Renal cortical epithelial cell (primary cell): Measurements from ENCODE around the gene NEU1. TPM values are rescaled to one million over a fixed set of nuclear protein-coding genes. Genes with fewer than 3 reads are reported as not detected.
"Not testable (repeated sequence)": the region's sequence is repeated elsewhere in the genome, so short reads cannot be mapped to it uniquely, and the experiment has no call there.

Source experiments
- DNase-seq: peaks from one replicate; pipeline ENCODE4 v3.0.0-alpha.2; 2011; ENCODE audit warnings: low read depth
- total RNA-seq: library from RNA; depleted of rRNA; stranded (reverse); fragments of >200 nt; gene quantifications from 2 replicates; pipeline ENCODE4 v1.2.3, GENCODE V29; 2014

Gene NEU1
- total RNA-seq: 104 and 112 TPM in 2 replicates

DNA sequence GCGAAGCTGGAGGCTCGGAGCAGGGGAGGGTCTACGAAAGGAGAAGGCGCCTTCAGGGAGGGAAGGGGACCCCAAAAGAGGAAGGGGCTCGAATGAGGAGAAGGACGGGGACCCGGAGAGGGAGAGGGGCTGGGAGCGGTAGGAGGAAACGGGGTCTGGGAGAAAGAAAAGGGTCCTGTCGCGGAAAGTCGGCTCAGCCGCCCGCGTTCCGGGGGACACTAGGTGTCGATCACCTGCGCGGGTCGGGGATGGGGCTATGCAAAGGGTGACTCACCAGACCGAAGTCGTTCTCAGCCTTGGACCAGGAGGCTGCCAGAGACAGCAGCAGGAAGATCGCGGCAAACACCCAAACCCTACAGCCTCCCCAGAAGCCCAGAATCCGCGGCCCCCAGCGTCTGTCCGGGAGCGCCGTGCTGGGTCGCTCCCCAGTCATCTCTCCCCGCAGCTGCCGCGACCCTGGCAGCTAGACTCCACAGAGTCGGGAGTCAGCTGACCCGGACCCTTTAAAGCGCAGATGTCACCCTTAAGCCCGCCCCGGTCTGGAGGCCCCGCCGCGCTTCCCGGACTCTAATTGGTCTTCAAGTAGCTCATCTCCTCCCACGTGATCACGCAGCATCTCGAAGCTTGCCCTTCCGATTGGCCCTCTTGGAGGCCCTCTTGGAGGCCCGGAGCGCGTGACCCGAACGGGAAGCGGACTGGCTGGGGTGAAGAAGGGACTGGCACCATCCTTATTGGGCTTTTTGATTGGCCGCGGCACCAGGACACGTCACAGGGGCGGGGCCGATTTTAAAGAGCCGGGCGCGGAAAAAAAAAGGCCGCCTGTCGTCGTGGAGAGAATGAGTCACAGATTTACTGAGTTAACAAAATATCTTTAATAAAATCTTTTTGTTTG, at the start of gene NEU1:
Gene NEU1 (minus strand): TSS at position 478 of the 892 bp plus-strand sequence. CDS start 45 bp downstream, at position 433.
- peak; percentile 100 for DNase-seq

DNA sequence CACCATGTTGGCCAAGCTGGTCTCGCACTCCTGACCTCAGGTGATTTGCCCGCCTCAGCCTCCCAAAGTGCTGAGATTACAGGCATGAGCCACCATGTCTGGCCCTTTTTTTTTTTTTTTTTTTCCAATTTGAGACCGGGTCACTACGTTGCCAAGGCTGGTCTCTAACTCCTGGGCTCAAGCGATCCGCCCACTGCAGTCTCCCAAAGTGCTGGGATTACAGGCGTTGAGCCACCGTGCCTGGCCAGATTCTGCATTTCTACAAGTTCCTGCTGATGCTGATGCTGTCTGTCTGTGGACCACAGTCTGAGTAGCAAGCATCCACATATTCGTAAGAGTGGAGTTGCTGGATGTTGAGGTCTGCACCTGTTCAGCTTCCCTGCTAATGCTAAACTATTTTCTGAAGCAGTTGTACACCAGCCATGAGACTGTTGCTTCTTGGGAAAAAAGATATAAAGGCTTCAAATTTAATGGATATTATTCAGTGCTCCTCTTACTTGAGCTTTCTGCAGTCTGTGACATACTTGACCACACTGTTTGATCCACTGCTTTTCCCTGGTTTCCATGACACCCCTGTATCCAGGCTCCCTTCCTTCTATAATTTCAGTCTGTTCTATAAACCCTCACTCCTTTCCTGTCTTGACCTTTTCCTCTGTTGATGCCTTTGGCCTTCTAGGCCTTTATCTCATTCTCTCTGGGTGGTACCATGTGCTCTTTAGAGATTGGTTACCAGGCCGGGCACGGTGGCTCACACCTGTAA, 49.4 kb upstream of the NEU1 start:
- DNase-seq: no peak

DNA sequence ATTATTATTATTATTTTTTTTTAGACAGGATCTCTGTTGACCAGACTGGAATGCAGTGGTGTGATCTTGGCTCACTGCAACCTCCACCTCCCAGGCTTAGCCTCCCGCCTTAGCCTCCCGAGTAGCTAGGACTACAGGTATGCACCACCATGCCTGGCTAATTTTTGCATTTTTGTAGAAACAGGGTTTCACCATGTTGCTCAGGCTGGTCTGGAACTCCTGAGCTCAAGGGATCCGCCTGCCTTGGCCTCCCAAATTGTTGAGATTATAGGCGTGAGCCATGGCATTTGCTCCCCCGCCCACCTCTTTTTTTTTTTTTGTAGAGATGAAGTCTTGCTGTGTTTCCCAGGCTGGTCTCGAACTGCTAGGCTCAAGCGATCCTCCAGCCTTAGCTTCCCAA, 46.7 kb upstream of the NEU1 start:
- not testable (repeated sequence) for DNase-seq

DNA sequence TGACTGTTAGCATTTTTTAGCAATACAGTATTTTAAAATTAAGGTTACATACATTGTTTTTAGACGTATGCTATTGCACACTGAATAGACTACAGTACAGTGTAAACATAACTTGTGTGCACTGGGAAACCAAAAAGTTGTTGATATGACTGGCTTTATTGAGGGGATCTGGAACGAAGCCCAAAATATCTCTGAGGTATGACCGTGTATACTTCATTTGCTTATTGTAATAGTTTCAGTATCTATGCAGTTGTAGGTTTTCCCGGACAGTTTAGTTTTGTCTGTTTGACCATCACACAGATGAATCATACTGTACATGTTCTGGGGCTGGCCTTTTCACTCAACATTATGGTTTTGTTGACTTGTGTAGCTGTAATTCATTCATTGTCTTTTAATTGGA, 46.2 kb upstream of the NEU1 start:
- DNase-seq: no peak

DNA sequence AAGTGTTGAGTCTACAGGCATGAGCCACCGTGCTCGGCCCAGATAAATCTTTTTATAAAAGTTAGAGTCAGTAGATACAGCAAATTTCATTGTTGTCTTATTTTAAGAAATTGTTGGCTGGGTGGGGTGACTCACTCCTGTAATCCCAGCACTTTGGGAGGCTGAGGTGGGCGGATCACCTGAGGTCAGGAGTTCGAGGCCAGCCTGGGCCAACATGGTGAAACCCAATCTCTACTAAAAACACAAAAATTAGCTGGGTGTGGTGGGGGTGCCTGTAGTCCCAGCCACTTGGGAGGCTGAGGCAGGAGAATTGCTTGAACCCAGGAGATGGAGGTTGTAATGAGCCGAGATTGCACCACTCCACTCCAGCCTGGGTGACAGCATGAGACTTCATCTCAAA, 45.6 kb upstream of the NEU1 start:
- DNase-seq: not testable (repeated sequence)

DNA sequence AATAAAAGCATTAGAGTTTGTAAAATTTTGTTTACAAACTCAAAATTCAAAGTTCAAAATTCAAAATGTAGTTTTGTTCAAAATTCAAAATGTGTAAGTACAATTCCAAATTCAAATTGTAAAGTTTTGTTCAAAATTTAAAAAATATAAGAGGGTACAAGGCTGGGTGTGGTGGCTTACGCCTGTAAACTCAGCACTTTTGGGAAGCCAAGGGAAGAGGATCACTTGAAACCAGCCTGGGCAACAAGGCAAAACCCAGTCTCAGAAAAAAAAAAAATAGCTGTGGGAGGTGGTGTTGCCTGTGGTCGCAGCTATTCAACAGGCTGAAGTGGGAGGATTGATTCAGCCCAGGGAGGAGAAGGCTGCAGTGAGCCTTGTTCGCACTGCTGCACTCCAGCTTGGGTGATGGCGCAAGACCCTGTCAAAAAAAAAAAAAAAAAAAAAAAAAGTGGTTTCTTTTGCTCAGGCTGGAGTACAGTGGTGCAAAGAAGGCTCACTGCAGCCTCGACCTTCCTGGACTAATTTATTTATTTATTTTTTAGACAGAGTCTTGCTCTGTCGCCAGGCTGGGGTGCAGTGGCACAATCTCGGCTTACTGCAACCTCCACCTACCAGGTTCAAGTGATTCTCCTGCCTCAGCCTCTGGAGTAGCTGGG, 44.7 kb upstream of the NEU1 start:
- DNase-seq: peak; percentile 92

DNA sequence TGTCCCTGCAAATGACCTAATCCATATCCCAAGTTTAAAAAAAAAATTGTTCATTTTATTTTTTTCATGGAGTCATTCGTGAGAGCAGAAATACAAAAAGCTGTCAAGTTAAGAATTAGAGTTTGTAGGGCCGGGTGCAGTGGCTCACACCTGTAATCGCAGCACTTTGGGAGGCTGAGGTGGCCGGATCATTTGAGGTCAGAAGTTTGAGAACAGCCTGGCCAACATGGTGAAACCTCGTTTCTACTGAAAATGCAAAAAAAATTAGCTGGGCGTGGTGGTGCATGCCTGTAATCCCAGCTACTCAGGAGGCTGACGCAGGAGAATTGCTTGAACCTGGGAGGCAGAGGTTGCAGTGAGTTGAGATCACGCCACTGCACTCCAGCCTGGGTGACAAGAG, 44.1 kb upstream of the NEU1 start:
- not testable (repeated sequence) for DNase-seq

DNA sequence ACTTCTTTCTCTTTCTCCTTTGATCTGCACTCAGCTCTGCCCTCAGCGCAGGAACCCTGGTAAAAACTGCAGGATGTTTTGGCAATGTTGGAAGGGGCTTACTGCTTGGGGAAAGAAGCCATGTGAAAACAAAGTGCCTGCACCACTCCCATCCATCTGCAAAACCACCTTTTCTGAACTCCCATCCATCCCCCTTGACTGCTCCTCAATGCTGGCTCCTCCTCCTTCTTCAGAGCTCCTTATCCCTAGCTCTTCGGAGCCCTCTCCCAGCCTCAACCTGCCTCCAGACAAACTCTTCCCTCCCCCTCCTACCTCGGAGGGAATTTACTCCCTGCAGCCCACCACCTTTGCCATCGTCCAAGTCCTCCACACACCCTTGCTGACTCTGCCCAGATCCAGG, 43.5 kb upstream of the NEU1 start:
- no peak for DNase-seq

DNA sequence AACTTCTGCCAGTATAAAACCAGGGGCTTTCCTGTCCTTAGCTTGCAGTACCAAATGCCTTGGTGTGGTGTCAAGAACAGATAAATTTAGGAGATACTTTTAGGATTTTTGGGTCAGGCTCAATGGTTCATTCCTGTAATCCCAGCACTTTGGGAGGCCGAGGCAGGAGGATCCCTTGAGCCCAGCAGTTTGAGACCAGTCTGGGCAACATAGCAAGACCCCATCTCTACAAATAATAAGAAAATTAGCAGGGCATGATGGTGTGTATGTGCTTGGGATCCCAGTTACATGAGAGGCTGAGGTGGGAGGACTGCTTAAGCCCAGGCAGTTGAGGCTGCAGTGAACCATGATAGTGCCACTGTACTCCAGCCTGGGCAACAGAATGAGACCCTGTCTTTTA, 42.4 kb upstream of the NEU1 start:
- no peak for DNase-seq

DNA sequence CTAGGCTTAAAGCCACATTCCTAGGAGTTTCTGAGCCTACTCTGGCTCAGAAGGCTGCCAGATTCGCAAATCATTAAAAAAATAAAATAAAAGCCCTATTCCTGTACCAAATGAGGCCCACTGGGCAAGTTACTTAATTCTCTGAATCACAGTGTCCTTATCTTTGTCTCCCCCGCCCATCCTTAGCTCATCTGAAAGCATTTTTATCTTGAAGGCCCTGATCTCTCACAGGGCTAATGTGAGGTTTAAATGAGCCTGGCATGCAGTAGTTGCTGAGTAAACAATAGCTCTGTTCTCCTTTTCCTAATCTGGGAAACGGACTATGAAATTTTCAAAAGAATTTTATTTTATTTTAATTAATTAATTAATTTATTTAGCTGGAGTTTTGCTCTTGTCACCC, 41.3 kb upstream of the NEU1 start:
- no peak for DNase-seq

DNA sequence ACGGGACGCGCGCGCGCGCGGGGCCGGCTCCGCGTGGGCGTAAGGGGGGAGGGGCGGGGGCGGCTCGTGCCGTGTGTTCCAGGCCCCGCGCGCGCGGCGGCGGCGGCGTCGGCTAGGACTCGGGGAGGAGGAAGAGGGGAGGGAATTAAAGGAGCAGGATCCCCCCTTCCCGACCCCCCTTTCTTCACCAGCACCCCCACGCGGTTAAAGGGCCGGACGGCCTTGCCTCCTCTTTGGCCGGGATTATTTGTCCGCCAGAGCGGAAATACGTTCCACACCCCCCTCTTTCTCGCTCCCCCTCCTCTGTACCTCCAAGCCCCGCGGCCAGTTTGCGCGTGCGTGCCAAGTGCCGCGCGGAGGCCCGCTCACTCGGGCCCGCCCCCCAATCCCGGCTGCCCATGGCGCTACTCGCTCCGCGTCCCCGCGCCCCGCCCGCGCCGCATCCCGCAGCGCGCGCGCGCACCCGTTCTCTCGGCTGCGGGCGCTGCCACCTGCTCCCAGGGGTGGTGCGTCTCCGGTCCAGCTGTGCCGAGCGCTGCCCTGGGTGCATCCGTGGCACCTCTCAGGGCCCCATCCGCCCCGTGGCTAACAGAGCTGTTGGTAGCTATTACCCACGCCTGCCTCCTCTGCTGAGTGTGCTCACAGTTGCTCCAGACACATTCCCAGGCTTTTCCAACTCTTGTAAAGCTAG, 39.5 kb upstream of the NEU1 start, which contains the start of gene ZBTB12:
Gene ZBTB12 (minus strand): TSS at position 134 of the 691 bp plus-strand sequence. CDS start 781 bp downstream, outside the sequence.
- peak; percentile 82 for DNase-seq

DNA sequence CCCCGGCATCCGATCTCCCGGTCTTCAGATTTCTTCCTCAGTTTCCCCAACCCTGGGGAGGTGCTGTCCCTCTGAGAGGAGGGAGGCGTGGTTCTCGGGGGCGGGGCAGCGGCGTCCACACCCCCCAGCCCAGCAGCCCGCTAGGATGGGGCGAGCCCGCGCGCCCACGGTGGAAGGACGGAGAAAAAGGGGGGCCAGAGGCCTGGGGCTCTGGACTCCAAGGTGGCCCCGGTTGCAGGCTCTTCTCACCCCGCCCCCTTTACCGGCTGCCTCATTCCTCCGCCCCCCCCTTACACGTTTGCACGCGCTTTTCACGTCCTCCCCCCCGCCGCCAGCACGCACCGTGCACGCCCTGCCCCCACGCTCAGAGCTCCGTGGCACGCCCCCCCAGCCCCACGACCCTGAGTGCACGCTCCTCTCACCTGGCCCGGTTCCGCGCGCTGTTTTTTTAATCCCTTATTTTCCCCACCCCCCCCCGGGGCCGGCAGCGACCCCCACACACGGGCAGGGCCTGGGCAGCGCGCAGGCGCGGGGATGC, 38.9 kb upstream of the NEU1 start:
- no peak for DNase-seq

DNA sequence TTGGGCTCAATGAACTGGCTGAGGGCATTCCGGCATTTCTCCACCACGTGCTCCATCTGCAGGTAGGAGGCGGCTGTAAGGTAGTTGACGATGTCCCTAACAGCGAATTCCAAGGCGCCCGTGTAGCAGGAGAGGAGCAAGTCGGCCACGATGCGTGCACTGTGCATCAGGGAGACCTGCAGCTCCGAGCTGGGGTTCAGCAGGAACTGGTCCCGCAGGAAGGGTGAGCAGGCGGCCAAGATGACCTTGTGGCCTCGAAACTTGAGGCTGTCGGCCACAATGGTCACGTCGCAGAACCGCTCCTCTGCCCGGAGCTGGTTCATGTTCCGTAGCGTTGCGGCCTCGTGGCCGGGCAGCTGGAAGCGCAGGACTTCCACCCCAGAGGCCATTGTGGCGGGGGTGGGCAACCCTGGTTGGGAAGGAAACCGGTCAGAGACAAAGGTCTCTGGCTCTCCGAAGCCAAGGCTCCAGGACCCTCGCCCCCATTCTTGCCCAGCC, 38.3 kb upstream of the NEU1 start:
- DNase-seq: no peak

DNA sequence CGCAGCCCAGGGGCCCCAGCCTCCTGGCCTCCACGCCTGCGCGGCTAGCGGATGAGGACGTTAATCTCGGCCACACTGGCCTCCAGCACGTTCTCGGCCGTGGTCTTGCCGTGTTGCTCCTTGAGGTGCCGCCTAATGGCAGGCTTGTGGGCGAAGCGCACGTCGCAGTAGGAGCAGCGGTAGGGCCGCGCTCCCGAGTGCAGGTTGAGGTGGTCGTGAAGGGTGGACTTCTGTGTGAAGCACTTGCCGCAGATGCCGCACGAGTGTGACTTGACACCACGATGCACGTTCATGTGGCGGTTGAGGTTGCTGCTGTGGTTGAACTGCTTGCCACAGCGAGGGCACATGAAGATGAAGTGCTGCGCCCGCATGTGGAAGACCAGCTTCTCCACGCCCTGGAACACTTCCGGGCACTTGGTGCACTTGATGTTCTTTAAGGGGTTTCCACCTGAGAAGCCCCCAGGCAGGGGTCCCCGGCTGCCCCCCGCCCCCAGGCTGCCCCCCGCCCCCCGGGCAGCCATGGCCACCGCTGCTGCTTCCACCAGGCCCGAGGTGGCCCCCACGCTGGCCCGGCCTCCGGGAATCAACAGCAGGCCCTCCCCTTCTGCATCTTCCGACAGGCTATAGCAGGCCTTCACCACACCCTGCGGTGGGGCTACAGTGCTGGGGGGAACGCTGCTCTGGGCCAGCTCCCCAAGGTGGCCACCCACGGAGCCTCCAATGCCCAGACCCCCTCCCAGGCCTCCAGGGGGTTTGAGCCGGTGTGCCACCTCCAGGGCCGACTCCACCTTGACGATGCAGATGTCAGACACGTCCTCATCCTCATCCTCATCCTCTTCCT, 37.5 kb upstream of the NEU1 start:
- no peak for DNase-seq

DNA sequence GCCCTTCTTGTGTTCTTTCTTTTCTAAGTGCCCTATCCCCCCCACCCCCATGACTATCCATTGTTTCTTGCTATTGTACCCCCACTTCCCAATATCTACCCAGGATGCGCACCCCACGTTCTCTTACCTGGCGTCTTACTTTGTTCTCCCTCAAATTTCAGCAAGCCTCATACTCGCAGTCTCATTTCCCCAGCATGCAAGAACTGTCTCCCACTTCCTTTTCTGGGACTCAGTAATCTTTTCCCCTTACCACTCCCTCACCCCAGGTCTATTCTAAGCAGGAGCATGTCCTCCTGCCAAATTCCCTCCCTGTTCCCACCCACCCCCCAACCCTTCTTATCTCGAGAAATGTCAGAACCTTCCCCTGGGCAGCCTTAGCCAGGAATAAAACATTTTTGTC, 36.6 kb upstream of the NEU1 start:
- DNase-seq: no peak

DNA sequence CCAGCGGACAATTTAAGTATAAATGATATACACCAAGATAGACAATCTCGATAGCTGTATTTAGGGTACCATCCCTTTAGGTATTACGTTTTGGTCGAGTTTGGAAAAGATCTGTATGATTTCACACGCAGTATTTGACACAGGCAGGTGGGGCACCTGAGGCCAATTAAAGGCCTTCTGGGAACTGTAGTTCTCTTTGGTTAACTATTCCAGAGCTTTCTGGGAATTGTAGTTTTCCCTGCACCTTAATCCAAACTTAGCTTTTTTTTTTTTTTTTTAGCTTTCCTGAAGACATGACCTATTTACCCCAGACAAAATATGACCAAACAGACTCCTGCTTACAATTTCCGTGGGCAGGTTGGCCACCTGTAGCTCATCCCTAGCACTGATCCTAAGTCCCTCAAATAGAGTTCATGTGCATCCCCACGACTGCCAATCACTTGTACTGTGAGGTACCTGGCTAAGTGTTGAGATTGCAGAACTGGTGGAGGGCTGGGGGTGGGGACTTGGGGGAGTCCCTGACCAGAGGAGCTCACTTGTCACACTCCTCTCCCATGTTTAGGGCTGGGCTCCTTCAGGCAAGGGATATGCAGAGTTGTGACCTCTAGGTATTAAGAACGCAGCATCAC, 35.9 kb upstream of the NEU1 start:
- DNase-seq: peak; percentile 71

DNA sequence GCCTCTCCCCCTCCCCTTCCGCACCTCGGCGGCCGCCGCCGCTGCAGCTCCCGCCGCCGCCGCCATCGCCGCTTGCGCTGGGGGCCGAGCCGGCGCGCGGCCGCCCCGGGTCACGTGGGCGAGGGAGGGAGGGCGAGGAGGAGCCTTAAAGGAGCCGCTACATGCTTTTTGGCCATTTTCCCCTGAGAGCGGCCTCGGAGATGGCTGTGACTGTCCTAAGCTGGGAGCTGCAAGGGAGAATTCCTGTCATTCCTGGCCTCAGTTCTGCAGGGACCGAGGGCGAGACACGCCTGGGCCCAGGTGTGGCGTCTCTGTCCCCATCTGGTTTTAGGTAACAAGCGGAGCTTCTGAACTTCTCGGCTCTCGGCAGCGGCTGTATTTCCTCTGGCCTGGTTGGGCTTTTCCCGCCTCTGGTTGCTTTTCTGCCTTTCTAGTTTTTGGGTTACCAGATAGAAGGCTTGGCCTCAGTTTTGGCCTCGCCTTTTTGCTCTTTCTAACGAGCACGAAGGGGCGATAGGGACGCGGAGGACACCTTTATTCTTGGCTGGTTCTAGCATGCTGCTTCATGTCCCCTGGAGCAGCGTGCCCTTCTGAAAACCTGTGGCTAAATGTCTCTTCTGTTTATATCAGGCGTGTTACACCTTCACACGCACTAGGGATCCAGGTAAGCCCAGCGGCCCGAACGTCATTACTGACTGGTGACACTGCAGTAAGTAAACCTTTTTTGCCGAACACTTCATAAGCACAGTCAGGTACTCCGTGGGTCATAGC, 35.2 kb upstream of the NEU1 start, which contains the start of gene EHMT2:
Gene EHMT2 (minus strand): TSS at position 87 of the 771 bp plus-strand sequence. CDS start 21 bp downstream, at position 66.
- DNase-seq: peak; percentile 53

DNA sequence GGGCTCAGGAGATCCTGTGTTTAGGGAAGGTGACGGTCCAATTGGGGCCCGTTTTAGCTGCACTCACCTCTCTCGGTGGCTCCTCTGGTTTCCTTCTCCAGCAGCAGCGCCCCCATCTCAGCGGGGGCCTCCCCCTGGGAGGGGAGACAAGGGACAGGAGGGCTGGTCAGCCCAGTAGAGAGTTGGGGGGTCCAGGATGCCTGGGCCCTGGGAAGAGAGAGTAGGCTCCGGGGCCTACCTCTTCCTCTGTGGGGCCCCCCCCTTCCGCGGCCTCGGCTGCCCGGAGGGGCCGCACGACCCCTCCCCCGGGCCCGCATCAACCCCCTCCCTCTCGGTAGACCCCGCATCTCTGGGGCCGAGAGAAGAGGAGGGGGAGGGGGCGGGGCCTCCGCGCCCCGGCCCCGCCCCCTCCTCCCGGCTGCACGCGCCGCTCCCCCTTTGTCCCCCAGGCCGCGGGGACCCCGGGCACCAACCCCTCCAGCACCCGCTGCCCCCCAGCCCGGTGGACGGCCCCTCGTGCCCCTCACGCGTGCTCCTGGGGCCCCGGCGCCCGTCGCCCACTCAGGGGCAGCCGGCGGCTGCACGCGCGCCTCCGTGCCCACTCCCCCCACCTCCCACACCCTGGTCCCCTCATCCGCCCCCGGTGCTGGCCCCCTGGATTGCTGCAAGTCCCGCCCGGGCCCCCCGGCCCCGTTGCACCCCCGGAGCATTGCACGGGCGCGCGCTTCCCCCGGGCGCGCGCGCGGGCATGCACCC, 34.4 kb upstream of the NEU1 start:
- no peak for DNase-seq
